ENCODE measurements around the gene RSPRY1.

The RSPRY1 gene

GRCh38 chr16:57146040-57146647 is 40.0 kb upstream of the RSPRY1 start:
- H3K9ac ChIP-seq (ENCODE audit: low read depth, low read length) = no peak overlapping the region
- H3K9me3 ChIP-seq (ENCODE audit: control insufficient read depth, insufficient read depth, low read length) = no peaks in the 10 kb centered on the region
- no peak overlapping the region for H3K4me3 ChIP-seq (ENCODE audit: low read depth, low read length)
- no peaks in the 10 kb centered on the region for H3K27me3 ChIP-seq (ENCODE audit: control insufficient read depth, insufficient read depth, low read length)
- H3K36me3 ChIP-seq (ENCODE audit: control insufficient read depth, insufficient read depth, low read length) = no peaks in the 10 kb centered on the region
- H3K4me1 ChIP-seq (ENCODE audit: control insufficient read depth, insufficient read depth, low read length) = peaks cover 15% of the 10 kb centered on the region

- H3K36me3 ChIP-seq (ENCODE audit: control insufficient read depth, insufficient read depth, low read length) = no peaks in the 10 kb centered on the region
- no peak overlapping the region for H3K9ac ChIP-seq (ENCODE audit: low read depth, low read length)
- H3K27me3 ChIP-seq (ENCODE audit: control insufficient read depth, insufficient read depth, low read length) = no peaks in the 10 kb centered on the region
- H3K9me3 ChIP-seq (ENCODE audit: control insufficient read depth, insufficient read depth, low read length) = no peaks in the 10 kb centered on the region
- peaks cover 21% of the 10 kb centered on the region for H3K4me1 ChIP-seq (ENCODE audit: control insufficient read depth, insufficient read depth, low read length)
- H3K4me3 ChIP-seq (ENCODE audit: low read depth, low read length) = no peak overlapping the region
Measured at GRCh38 chr16:57146735-57147134, 39.4 kb upstream of the RSPRY1 start.

- Histone ChIP-seq H3K4me3 (ENCODE audit: low read depth, low read length) (no peak overlapping the region), H3K9me3 (ENCODE audit: control insufficient read depth, insufficient read depth, low read length) (no peaks in the 10 kb centered on the region), H3K9ac (ENCODE audit: low read depth, low read length) (no peak overlapping the region), H3K27me3 (ENCODE audit: control insufficient read depth, insufficient read depth, low read length) (no peaks in the 10 kb centered on the region), H3K4me1 (ENCODE audit: control insufficient read depth, insufficient read depth, low read length) (peaks cover 24% of the 10 kb centered on the region), H3K36me3 (ENCODE audit: control insufficient read depth, insufficient read depth, low read length) (no peaks in the 10 kb centered on the region)
Measured at GRCh38 chr16:57147381-57148221, 38.5 kb upstream of the RSPRY1 start.

GRCh38 chr16:57148481-57148880 is 37.6 kb upstream of the RSPRY1 start:
- Histone ChIP-seq H3K36me3 (ENCODE audit: control insufficient read depth, insufficient read depth, low read length) (no peaks in the 10 kb centered on the region), H3K9me3 (ENCODE audit: control insufficient read depth, insufficient read depth, low read length) (no peaks in the 10 kb centered on the region), H3K9ac (ENCODE audit: low read depth, low read length) (no peak overlapping the region), H3K4me1 (ENCODE audit: control insufficient read depth, insufficient read depth, low read length) (peaks cover 24% of the 10 kb centered on the region), H3K4me3 (ENCODE audit: low read depth, low read length) (no peak overlapping the region), H3K27me3 (ENCODE audit: control insufficient read depth, insufficient read depth, low read length) (no peaks in the 10 kb centered on the region)

GRCh38 chr16:57149391-57149790 is 36.7 kb upstream of the RSPRY1 start:
- no peaks in the 10 kb centered on the region for H3K9me3 ChIP-seq (ENCODE audit: control insufficient read depth, insufficient read depth, low read length)
- no peak overlapping the region for H3K4me3 ChIP-seq (ENCODE audit: low read depth, low read length)
- peaks cover 24% of the 10 kb centered on the region for H3K4me1 ChIP-seq (ENCODE audit: control insufficient read depth, insufficient read depth, low read length)
- H3K36me3 ChIP-seq (ENCODE audit: control insufficient read depth, insufficient read depth, low read length) = no peaks in the 10 kb centered on the region
- no peak overlapping the region for H3K9ac ChIP-seq (ENCODE audit: low read depth, low read length)
- no peaks in the 10 kb centered on the region for H3K27me3 ChIP-seq (ENCODE audit: control insufficient read depth, insufficient read depth, low read length)

GRCh38 chr16:57150682-57151330 is 35.3 kb upstream of the RSPRY1 start:
- H3K9ac ChIP-seq (ENCODE audit: low read depth, low read length) = no peak overlapping the region
- no peaks in the 10 kb centered on the region for H3K36me3 ChIP-seq (ENCODE audit: control insufficient read depth, insufficient read depth, low read length)
- H3K4me1 ChIP-seq (ENCODE audit: control insufficient read depth, insufficient read depth, low read length) = peaks cover 24% of the 10 kb centered on the region
- H3K9me3 ChIP-seq (ENCODE audit: control insufficient read depth, insufficient read depth, low read length) = no peaks in the 10 kb centered on the region
- H3K4me3 ChIP-seq (ENCODE audit: low read depth, low read length) = no peak overlapping the region
- no peaks in the 10 kb centered on the region for H3K27me3 ChIP-seq (ENCODE audit: control insufficient read depth, insufficient read depth, low read length)

- H3K36me3 ChIP-seq (ENCODE audit: control insufficient read depth, insufficient read depth, low read length) = no peaks in the 10 kb centered on the region
- H3K27me3 ChIP-seq (ENCODE audit: control insufficient read depth, insufficient read depth, low read length) = no peaks in the 10 kb centered on the region
- peaks cover 24% of the 10 kb centered on the region for H3K4me1 ChIP-seq (ENCODE audit: control insufficient read depth, insufficient read depth, low read length)
- no peaks in the 10 kb centered on the region for H3K9me3 ChIP-seq (ENCODE audit: control insufficient read depth, insufficient read depth, low read length)
- H3K4me3 ChIP-seq (ENCODE audit: low read depth, low read length) = no peak overlapping the region
- H3K9ac ChIP-seq (ENCODE audit: low read depth, low read length) = no peak overlapping the region
Measured at GRCh38 chr16:57151369-57151768, 34.8 kb upstream of the RSPRY1 start.

GRCh38 chr16:57152096-57153093 is 33.7 kb upstream of the RSPRY1 start:
- H3K27me3 ChIP-seq (ENCODE audit: control insufficient read depth, insufficient read depth, low read length) = no peaks in the 10 kb centered on the region
- peaks cover 19% of the 10 kb centered on the region for H3K4me1 ChIP-seq (ENCODE audit: control insufficient read depth, insufficient read depth, low read length)
- no peaks in the 10 kb centered on the region for H3K9me3 ChIP-seq (ENCODE audit: control insufficient read depth, insufficient read depth, low read length)
- no peak overlapping the region for H3K9ac ChIP-seq (ENCODE audit: low read depth, low read length)
- H3K4me3 ChIP-seq (ENCODE audit: low read depth, low read length) = no peak overlapping the region
- H3K36me3 ChIP-seq (ENCODE audit: control insufficient read depth, insufficient read depth, low read length) = no peaks in the 10 kb centered on the region

- peaks cover 10% of the 10 kb centered on the region for H3K4me1 ChIP-seq (ENCODE audit: control insufficient read depth, insufficient read depth, low read length)
- no peak overlapping the region for H3K4me3 ChIP-seq (ENCODE audit: low read depth, low read length)
- no peaks in the 10 kb centered on the region for H3K27me3 ChIP-seq (ENCODE audit: control insufficient read depth, insufficient read depth, low read length)
- no peak overlapping the region for H3K9ac ChIP-seq (ENCODE audit: low read depth, low read length)
- H3K9me3 ChIP-seq (ENCODE audit: control insufficient read depth, insufficient read depth, low read length) = no peaks in the 10 kb centered on the region
- no peaks in the 10 kb centered on the region for H3K36me3 ChIP-seq (ENCODE audit: control insufficient read depth, insufficient read depth, low read length)
Measured at GRCh38 chr16:57153841-57154240, 32.3 kb upstream of the RSPRY1 start.

GRCh38 chr16:57155702-57156350 is 30.3 kb upstream of the RSPRY1 start:
- peaks cover 14% of the 10 kb centered on the region for H3K4me1 ChIP-seq (ENCODE audit: control insufficient read depth, insufficient read depth, low read length)
- H3K9me3 ChIP-seq (ENCODE audit: control insufficient read depth, insufficient read depth, low read length) = no peaks in the 10 kb centered on the region
- no peaks in the 10 kb centered on the region for H3K27me3 ChIP-seq (ENCODE audit: control insufficient read depth, insufficient read depth, low read length)
- H3K4me3 ChIP-seq (ENCODE audit: low read depth, low read length) = no peak overlapping the region
- H3K9ac ChIP-seq (ENCODE audit: low read depth, low read length) = no peak overlapping the region
- no peaks in the 10 kb centered on the region for H3K36me3 ChIP-seq (ENCODE audit: control insufficient read depth, insufficient read depth, low read length)

GRCh38 chr16:57156351-57156703 is 29.8 kb upstream of the RSPRY1 start:
- no peaks in the 10 kb centered on the region for H3K36me3 ChIP-seq (ENCODE audit: control insufficient read depth, insufficient read depth, low read length)
- no peak overlapping the region for H3K9ac ChIP-seq (ENCODE audit: low read depth, low read length)
- H3K4me3 ChIP-seq (ENCODE audit: low read depth, low read length) = no peak overlapping the region
- H3K4me1 ChIP-seq (ENCODE audit: control insufficient read depth, insufficient read depth, low read length) = peaks cover 11% of the 10 kb centered on the region
- no peaks in the 10 kb centered on the region for H3K9me3 ChIP-seq (ENCODE audit: control insufficient read depth, insufficient read depth, low read length)
- no peaks in the 10 kb centered on the region for H3K27me3 ChIP-seq (ENCODE audit: control insufficient read depth, insufficient read depth, low read length)
